ENCODE results near the gene ATP2B3. TPM values are rescaled to one million over a fixed set of nuclear protein-coding genes. Genes with fewer than 3 reads are reported as not detected.

Gene ATP2B3
- polyA plus RNA-seq, 2 donors: not detected

DNA sequence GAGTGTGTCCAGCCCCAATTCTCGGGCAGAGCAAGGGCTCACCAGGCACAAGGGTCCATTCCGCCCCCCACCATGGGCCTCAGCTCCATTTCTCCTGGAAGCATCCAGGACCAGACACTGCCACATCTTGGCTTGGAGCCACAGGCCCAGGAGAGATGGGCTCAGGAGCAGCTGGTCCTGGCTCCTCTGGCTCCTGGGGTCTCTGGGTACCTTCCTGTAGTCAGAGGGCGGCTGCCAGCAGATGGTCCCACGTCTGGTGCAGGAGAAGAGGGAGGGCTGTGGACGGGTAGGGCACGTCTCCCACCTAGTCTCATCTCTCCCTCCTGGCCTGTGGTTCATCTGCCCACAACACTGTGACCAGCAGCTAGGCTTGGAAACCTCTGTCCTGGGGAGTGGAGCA, 8.0 kb downstream of the ATP2B3 start:
- no peak overlapping the region for H3K27ac ChIP-seq (ENCODE audit: low read depth in 2 of 2, low read length in 1 of 2)

DNA sequence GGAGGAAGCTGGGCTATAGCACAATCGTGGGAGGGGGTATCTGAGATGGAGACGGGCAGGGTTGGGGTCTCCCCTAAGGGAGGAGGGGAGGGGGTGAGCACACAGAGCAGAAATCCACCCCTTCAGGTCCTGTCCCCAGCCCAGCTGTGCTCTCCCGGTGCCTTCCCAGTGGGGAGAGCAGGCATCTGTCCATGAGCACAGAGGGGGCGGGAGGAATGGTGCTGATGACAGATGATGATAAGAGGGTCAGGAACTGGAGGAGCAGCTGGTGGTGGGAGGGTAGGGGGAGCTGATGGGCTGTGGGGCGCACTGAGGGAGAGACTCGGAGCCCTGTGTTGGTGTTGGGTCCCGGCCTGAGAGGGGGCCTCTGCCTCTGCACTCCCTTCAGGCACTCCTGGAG, 8.6 kb downstream of the ATP2B3 start:
- Histone ChIP-seq H3K27ac (ENCODE audit: low read depth in 2 of 2, low read length in 1 of 2) (no peak overlapping the region), H3K9me3 (ENCODE audit: control insufficient read depth in 2 of 2, insufficient read depth in 1 of 2, low read depth in 1 of 2, low read length in 1 of 2) (no peaks in the 10 kb centered on the region), H3K36me3 (ENCODE audit: control insufficient read depth in 2 of 2, insufficient read depth in 2 of 2, low read length in 1 of 2) (no peaks in the 10 kb centered on the region), H3K4me3 (ENCODE audit: low read depth in 1 of 2, low read length in 2 of 2) (no peak overlapping the region), H3K27me3 (ENCODE audit: control insufficient read depth in 1 of 2, insufficient read depth in 2 of 2, low read length in 2 of 2) (peaks cover 0 to 4% of the 10 kb centered on the region in 2 donors), H3K4me1 (ENCODE audit: control insufficient read depth in 2 of 2, insufficient read depth in 2 of 2, low read length in 1 of 2) (peaks cover 0 to 5% of the 10 kb centered on the region in 2 donors)
- 65 to 73% methylated on average over 4 to 7 of the region's 7 CpGs for WGBS, 2 donors

More for the DNA sequence above, 8.0 kb downstream of the ATP2B3 start:
- Histone ChIP-seq H3K4me1 (ENCODE audit: control insufficient read depth in 2 of 2, insufficient read depth in 2 of 2, low read length in 1 of 2) (peaks cover 0 to 6% of the 10 kb centered on the region in 2 donors), H3K4me3 (ENCODE audit: low read depth in 1 of 2, low read length in 2 of 2) (no peak overlapping the region), H3K9me3 (ENCODE audit: control insufficient read depth in 2 of 2, insufficient read depth in 1 of 2, low read depth in 1 of 2, low read length in 1 of 2) (no peaks in the 10 kb centered on the region), H3K36me3 (ENCODE audit: control insufficient read depth in 2 of 2, insufficient read depth in 2 of 2, low read length in 1 of 2) (no peaks in the 10 kb centered on the region), H3K27me3 (ENCODE audit: control insufficient read depth in 1 of 2, insufficient read depth in 2 of 2, low read length in 2 of 2) (peaks cover 0 to 4% of the 10 kb centered on the region in 2 donors)
- WGBS, 2 donors: 79 to 87% methylated on average over 6 of the region's 6 CpGs

DNA sequence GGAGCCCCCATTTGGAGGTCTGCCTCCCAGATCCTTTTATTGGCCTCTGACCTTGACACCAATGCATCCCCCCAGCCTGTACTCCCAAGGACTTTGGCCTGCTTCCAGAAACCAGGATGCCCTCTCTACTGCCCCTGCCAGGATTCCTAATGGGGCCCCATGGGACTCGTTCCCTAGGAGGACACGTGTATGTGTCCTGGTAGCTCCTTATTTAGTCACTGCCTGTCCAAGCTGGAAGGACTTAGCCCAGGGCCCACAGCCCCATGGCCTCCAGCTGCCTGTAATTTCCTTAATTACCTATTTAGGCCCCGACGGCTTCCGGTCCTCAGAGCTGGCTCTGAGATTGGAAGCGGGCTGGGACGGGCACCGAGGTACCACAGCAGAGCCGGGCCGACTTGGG, 9.4 kb downstream of the ATP2B3 start:
- no peaks in the 10 kb centered on the region for H3K9me3 ChIP-seq (ENCODE audit: control insufficient read depth in 2 of 2, insufficient read depth in 1 of 2, low read depth in 1 of 2, low read length in 1 of 2)
- no peak overlapping the region for H3K4me3 ChIP-seq (ENCODE audit: low read depth in 1 of 2, low read length in 2 of 2)
- H3K4me1 ChIP-seq (ENCODE audit: control insufficient read depth in 2 of 2, insufficient read depth in 2 of 2, low read length in 1 of 2): peaks cover 0 to 3% of the 10 kb centered on the region in 2 donors
- no peak overlapping the region for H3K27ac ChIP-seq (ENCODE audit: low read depth in 2 of 2, low read length in 1 of 2)
- peaks cover 0 to 4% of the 10 kb centered on the region in 2 donors for H3K27me3 ChIP-seq (ENCODE audit: control insufficient read depth in 1 of 2, insufficient read depth in 2 of 2, low read length in 2 of 2)
- 51 to 66% methylated on average over 8 to 10 of the region's 10 CpGs for WGBS, 2 donors
- H3K36me3 ChIP-seq (ENCODE audit: control insufficient read depth in 2 of 2, insufficient read depth in 2 of 2, low read length in 1 of 2): no peaks in the 10 kb centered on the region

DNA sequence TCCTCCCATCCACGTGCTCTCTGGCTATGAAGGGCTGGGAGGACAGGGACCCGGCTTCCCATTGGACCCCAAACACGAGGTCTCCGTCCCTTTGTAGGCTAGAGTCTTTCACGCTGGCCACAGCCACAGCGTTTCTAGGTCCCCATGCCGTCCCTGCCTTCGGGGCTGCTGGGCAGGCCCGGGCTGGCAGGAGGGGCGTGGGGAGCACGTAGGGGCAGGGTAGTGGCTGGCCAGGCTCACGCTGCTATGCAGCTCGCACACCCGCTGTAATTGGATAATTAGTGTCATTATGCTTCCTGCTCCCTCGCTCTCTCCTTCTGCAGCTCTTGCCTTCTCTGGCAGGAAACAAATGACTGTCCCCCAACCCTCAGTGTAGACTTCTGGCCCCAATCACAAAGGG, 9.8 kb downstream of the ATP2B3 start:
- H3K9me3 ChIP-seq (ENCODE audit: control insufficient read depth in 2 of 2, insufficient read depth in 1 of 2, low read depth in 1 of 2, low read length in 1 of 2): no peaks in the 10 kb centered on the region
- H3K36me3 ChIP-seq (ENCODE audit: control insufficient read depth in 2 of 2, insufficient read depth in 2 of 2, low read length in 1 of 2): no peaks in the 10 kb centered on the region
- H3K4me3 ChIP-seq (ENCODE audit: low read depth in 1 of 2, low read length in 2 of 2): no peak overlapping the region
- H3K27me3 ChIP-seq (ENCODE audit: control insufficient read depth in 1 of 2, insufficient read depth in 2 of 2, low read length in 2 of 2): peaks cover 0 to 4% of the 10 kb centered on the region in 2 donors
- H3K27ac ChIP-seq (ENCODE audit: low read depth in 2 of 2, low read length in 1 of 2): no peak overlapping the region
- 48 to 60% methylated on average over 15 of the region's 15 CpGs for WGBS, 2 donors
- H3K4me1 ChIP-seq (ENCODE audit: control insufficient read depth in 2 of 2, insufficient read depth in 2 of 2, low read length in 1 of 2): peaks cover 0 to 3% of the 10 kb centered on the region in 2 donors

DNA sequence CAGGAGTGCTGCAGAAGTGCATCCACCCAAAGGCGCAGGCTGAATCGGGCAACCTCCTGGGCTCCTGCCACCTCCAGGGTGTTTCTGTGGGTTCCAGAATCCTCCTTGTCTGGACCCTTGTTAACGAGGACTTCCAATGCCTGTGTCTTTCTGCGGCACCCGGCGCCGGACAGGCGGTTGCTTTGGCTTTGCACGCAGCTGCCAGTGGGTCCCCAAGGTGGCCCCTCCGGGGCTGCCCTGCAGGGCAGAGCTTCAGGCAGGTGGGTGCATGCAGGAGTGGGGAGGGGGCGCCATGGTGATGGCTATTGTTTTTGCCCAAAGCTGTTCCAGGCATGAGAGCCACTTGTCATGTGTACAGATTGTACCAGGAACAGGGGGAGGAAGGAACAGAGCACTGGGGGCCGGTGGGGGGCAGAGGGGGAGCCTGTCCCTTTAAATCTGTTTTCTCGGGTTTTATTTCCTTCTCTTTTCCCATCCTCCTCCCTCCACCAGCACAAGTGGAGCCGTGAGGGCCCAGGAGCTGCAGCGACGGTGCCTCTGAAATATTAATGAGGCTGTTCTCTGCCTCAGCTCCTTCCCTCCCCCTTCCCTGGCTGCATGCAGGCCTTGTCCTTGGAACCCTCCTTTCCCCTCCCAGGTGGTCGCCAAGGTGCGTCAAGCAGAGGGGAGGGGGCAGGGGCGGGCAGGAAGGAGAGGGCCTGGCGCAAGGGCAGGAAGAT, 13.1 kb downstream of the ATP2B3 start:
- WGBS, 2 donors: 73 to 76% methylated on average over 19 of the region's 20 CpGs
- Histone ChIP-seq H3K4me1 (ENCODE audit: control insufficient read depth in 2 of 2, insufficient read depth in 2 of 2, low read length in 1 of 2) (peaks cover 0 to 3% of the 10 kb centered on the region in 2 donors), H3K4me3 (ENCODE audit: low read depth in 1 of 2, low read length in 2 of 2) (no peak overlapping the region), H3K27ac (ENCODE audit: low read depth in 2 of 2, low read length in 1 of 2) (no peak overlapping the region), H3K36me3 (ENCODE audit: control insufficient read depth in 2 of 2, insufficient read depth in 2 of 2, low read length in 1 of 2) (no peaks in the 10 kb centered on the region), H3K9me3 (ENCODE audit: control insufficient read depth in 2 of 2, insufficient read depth in 1 of 2, low read depth in 1 of 2, low read length in 1 of 2) (peaks cover 0 to 3% of the 10 kb centered on the region in 2 donors), H3K27me3 (ENCODE audit: control insufficient read depth in 1 of 2, insufficient read depth in 2 of 2, low read length in 2 of 2) (peaks cover 0 to 4% of the 10 kb centered on the region in 2 donors)

DNA sequence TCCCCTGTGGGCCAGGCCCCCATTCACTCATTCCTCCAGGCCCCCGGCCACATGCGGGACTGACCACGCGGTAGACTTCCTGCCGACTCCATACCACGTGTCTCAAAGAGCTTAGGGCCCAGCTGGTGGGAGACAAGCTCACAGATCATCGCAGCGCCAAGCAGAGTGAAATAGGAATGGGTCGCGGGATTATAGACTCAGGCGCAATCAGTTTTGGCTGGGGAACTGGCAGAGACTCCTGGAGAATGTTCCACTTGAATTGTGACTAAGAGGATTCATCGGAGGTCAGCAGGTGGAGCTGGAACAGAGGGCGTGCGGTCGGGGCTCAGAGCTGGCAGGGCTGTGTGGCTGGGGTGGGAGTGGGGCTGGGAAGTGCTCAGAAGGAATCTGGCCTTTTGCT, 15.6 kb downstream of the ATP2B3 start:
- Histone ChIP-seq H3K4me1 (ENCODE audit: control insufficient read depth in 2 of 2, insufficient read depth in 2 of 2, low read length in 1 of 2) (no peaks in the 10 kb centered on the region), H3K36me3 (ENCODE audit: control insufficient read depth in 2 of 2, insufficient read depth in 2 of 2, low read length in 1 of 2) (no peaks in the 10 kb centered on the region), H3K27ac (ENCODE audit: low read depth in 2 of 2, low read length in 1 of 2) (no peak overlapping the region), H3K27me3 (ENCODE audit: control insufficient read depth in 1 of 2, insufficient read depth in 2 of 2, low read length in 2 of 2) (peaks cover 0 to 4% of the 10 kb centered on the region in 2 donors), H3K9me3 (ENCODE audit: control insufficient read depth in 2 of 2, insufficient read depth in 1 of 2, low read depth in 1 of 2, low read length in 1 of 2) (peaks cover 0 to 3% of the 10 kb centered on the region in 2 donors), H3K4me3 (ENCODE audit: low read depth in 1 of 2, low read length in 2 of 2) (no peak overlapping the region)
- WGBS, 2 donors: 69 to 79% methylated on average over 15 of the region's 15 CpGs

DNA sequence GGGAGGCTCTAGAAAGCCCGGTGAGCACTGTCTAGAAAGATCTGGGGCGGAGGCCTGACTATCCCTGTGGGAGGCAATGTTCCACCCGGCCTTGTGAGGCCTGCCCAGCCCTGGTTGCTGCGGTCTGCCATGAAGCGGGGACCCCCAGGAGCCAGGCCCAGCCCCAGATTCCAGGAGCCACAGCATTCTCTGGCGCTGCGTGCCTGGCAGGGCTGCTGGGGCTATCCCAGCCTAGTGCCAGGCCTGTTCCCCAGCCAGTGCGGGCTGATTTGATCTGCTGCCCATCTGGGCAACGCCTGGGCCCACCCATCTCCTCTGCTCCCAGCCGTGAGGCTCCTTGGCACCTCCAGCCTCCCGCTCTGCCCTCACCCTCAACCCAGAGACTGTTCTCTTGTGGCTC, 19.6 kb downstream of the ATP2B3 start:
- Histone ChIP-seq H3K9me3 (ENCODE audit: control insufficient read depth in 2 of 2, insufficient read depth in 1 of 2, low read depth in 1 of 2, low read length in 1 of 2) (peaks cover 0 to 3% of the 10 kb centered on the region in 2 donors), H3K27me3 (ENCODE audit: control insufficient read depth in 1 of 2, insufficient read depth in 2 of 2, low read length in 2 of 2) (no peaks in the 10 kb centered on the region), H3K36me3 (ENCODE audit: control insufficient read depth in 2 of 2, insufficient read depth in 2 of 2, low read length in 1 of 2) (no peaks in the 10 kb centered on the region), H3K4me1 (ENCODE audit: control insufficient read depth in 2 of 2, insufficient read depth in 2 of 2, low read length in 1 of 2) (no peaks in the 10 kb centered on the region), H3K4me3 (ENCODE audit: low read depth in 1 of 2, low read length in 2 of 2) (no peak overlapping the region), H3K27ac (ENCODE audit: low read depth in 2 of 2, low read length in 1 of 2) (no peak overlapping the region)
- WGBS, 2 donors: 66 to 73% methylated on average over 9 to 11 of the region's 11 CpGs

DNA sequence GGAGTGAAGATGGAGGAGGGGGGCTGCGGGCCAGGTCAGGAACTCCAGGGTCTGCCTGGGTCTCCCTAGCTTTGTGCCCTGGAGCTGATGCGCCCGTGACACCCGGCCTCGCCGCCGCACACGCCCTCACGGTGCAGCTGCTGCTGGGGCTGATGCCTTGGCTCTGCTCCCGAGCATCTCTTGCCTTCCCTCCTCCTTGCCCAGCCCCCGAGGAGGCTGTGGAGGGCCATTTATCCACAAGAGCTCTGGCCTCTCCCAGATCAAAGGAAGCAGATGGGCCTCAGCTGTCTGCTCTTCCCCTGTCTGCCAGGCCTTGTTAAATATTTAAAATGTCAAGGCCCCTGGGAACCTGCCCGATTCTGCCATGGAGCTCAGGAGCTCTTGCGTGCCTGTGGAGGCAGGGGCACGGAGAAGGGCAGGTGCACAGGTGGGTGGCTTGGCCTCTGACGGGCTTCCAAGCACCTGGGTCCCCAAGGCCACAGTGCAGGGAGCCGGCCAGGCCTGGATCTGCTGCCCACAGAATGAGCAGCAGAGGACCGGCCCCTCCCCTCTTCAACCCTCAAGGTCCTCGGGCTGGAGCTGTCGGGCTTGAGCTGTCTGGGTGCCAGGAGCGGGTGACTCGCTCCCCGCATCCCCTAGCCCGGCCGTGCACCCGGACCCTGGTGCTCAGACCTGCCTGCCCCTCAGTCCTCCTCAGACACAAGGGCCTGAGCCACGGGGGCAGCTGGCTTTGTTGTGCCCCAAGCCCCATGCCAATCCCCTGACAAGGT, 20.3 kb downstream of the ATP2B3 start:
- Histone ChIP-seq H3K4me3 (ENCODE audit: low read depth in 1 of 2, low read length in 2 of 2) (no peak overlapping the region), H3K27ac (ENCODE audit: low read depth in 2 of 2, low read length in 1 of 2) (no peak overlapping the region), H3K4me1 (ENCODE audit: control insufficient read depth in 2 of 2, insufficient read depth in 2 of 2, low read length in 1 of 2) (no peaks in the 10 kb centered on the region), H3K9me3 (ENCODE audit: control insufficient read depth in 2 of 2, insufficient read depth in 1 of 2, low read depth in 1 of 2, low read length in 1 of 2) (peaks cover 0 to 3% of the 10 kb centered on the region in 2 donors), H3K36me3 (ENCODE audit: control insufficient read depth in 2 of 2, insufficient read depth in 2 of 2, low read length in 1 of 2) (no peaks in the 10 kb centered on the region), H3K27me3 (ENCODE audit: control insufficient read depth in 1 of 2, insufficient read depth in 2 of 2, low read length in 2 of 2) (no peaks in the 10 kb centered on the region)
- 37 to 64% methylated on average over 25 to 26 of the region's 26 CpGs for WGBS, 2 donors

DNA sequence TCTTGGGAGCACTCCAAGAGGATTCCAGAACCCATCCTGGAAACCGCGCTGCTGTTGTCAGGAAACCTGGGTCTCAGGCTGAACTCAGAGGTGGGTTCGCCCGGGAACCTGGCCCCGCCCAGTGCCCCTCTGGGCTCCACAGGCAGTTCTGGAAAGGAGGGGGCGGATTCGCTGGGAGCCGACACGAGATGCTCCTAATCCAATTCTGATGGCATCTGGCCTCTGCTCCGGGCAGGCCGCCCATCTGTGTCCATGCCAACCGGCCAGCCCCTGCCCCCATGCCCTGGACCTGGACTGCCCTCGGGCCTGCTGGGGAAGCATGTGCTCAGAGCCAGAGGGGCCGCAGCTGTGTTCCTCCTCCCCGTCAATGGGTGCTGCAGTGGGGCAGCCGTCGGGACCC, 21.0 kb downstream of the ATP2B3 start:
- Histone ChIP-seq H3K27ac (ENCODE audit: low read depth in 2 of 2, low read length in 1 of 2) (no peak overlapping the region), H3K4me3 (ENCODE audit: low read depth in 1 of 2, low read length in 2 of 2) (no peak overlapping the region), H3K4me1 (ENCODE audit: control insufficient read depth in 2 of 2, insufficient read depth in 2 of 2, low read length in 1 of 2) (no peaks in the 10 kb centered on the region), H3K9me3 (ENCODE audit: control insufficient read depth in 2 of 2, insufficient read depth in 1 of 2, low read depth in 1 of 2, low read length in 1 of 2) (peaks cover 0 to 3% of the 10 kb centered on the region in 2 donors), H3K27me3 (ENCODE audit: control insufficient read depth in 1 of 2, insufficient read depth in 2 of 2, low read length in 2 of 2) (no peaks in the 10 kb centered on the region), H3K36me3 (ENCODE audit: control insufficient read depth in 2 of 2, insufficient read depth in 2 of 2, low read length in 1 of 2) (no peaks in the 10 kb centered on the region)
- WGBS, 2 donors: 60 to 65% methylated on average over 17 of the region's 17 CpGs

Data from esophagus (tissue), 2 donors.